Vagina (tissue), 2 donors: ENCODE results near the gene ENTPD1. TPM values are rescaled to one million over a fixed set of nuclear protein-coding genes. Genes with fewer than 3 reads are reported as not detected.

ENCODE experiments used
- DNase-seq, 2 donors: peaks; one replicate each; pipeline ENCODE4 v3.0.0-alpha.2; 2017; ENCODE audit errors: extremely low spot score in 2 of 2
- H3K27ac ChIP-seq: fragments of 200-600 bp; sonication (generic); one replicate; pipeline ENCODE4 v1.5.1; 2019
- H3K27me3 ChIP-seq: fragments of 200-600 bp; sonication (generic); one replicate; pipeline ENCODE4 v1.5.1; 2019
- H3K36me3 ChIP-seq, 2 donors: fragments of 200-600 bp; sonication (generic); one replicate each; pipeline ENCODE4 v1.5.1; 2017 to 2019
- H3K4me1 ChIP-seq: fragments of 200-600 bp; sonication (generic); one replicate; pipeline ENCODE4 v1.5.1; 2019
- H3K4me3 ChIP-seq, 2 donors: fragments of 200-600 bp; sonication (generic); 1 replicate in 1 of 2; 2 replicates in 1 of 2; pipeline ENCODE4 v1.5.1; 2016 to 2019
- H3K9me3 ChIP-seq: fragments of 200-600 bp; sonication (generic); one replicate; pipeline ENCODE4 v1.5.1; 2019
- POLR2A ChIP-seq, 2 donors: fragments of 450-650 bp; IDR thresholded peaks; one replicate each; pipeline ENCODE4 v1.6.1; 2017; ENCODE audit warnings: antibody characterized with exemption in 2 of 2, mild to moderate bottlenecking in 2 of 2, moderate library complexity in 2 of 2
- POLR2AphosphoS5 ChIP-seq, 2 donors: sonication (generic); formaldehyde crosslinking; IDR thresholded peaks; one replicate each; pipeline ENCODE4 v1.9.0; 2017; ENCODE audit warnings: antibody characterized with exemption in 2 of 2, mild to moderate bottlenecking in 2 of 2, low read depth in 1 of 2; ENCODE audit not compliant: insufficient read depth in 1 of 2
- intact Hi-C: fragments of 100-400 bp; cut with DNase I; formaldehyde crosslinking; loops from one replicate; pipeline ENCODE4 v1.15.1; 2023
- total RNA-seq: library from RNA; depleted of rRNA; stranded (reverse); fragments of >200 nt; gene quantifications from one replicate; pipeline ENCODE4 v1.2.3, GENCODE V29; 2016
- TF ChIP-seq, protein P1 (sequence below), 3 experiments: fragments of 450-650 bp in 2 of 3; fragments of 200-600 bp in 1 of 3; sonication (generic) in 1 of 3; IDR thresholded peaks; one replicate each; pipeline ENCODE4 v1.5.1; 2017 to 2019; ENCODE audit warnings: antibody characterized with exemption in 3 of 3, mild to moderate bottlenecking in 2 of 3, moderate library complexity in 2 of 3

The ENTPD1 gene
- total RNA-seq, 1 donor from 2014 or later: 17.7 TPM

GRCh38 chr10:95834406-95834805 lies 78.4 kb downstream of the ENTPD1 start:
- no peak for DNase-seq
- Histone ChIP-seq H3K4me1 (peaks cover 29% of the 10 kb centered on the region), H3K27ac (peak overlapping the region; percentile 72), H3K9me3 (no peaks in the 10 kb centered on the region), H3K4me3 (no peak overlapping the region), H3K27me3 (no peaks in the 10 kb centered on the region), H3K36me3 (no peaks in the 10 kb centered on the region)
- intact Hi-C loops: no loop called here
- TF ChIP-seq, protein P1, sequence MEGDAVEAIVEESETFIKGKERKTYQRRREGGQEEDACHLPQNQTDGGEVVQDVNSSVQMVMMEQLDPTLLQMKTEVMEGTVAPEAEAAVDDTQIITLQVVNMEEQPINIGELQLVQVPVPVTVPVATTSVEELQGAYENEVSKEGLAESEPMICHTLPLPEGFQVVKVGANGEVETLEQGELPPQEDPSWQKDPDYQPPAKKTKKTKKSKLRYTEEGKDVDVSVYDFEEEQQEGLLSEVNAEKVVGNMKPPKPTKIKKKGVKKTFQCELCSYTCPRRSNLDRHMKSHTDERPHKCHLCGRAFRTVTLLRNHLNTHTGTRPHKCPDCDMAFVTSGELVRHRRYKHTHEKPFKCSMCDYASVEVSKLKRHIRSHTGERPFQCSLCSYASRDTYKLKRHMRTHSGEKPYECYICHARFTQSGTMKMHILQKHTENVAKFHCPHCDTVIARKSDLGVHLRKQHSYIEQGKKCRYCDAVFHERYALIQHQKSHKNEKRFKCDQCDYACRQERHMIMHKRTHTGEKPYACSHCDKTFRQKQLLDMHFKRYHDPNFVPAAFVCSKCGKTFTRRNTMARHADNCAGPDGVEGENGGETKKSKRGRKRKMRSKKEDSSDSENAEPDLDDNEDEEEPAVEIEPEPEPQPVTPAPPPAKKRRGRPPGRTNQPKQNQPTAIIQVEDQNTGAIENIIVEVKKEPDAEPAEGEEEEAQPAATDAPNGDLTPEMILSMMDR (IDR thresholded peaks at IDR 0.05): no peak
- TF ChIP-seq POLR2A (IDR thresholded peaks at IDR 0.05) (no peak), POLR2AphosphoS5 (IDR thresholded peaks at IDR 0.05; ENCODE audit: insufficient read depth in 1 of 2, low read depth in 1 of 2) (no peak)

DNA sequence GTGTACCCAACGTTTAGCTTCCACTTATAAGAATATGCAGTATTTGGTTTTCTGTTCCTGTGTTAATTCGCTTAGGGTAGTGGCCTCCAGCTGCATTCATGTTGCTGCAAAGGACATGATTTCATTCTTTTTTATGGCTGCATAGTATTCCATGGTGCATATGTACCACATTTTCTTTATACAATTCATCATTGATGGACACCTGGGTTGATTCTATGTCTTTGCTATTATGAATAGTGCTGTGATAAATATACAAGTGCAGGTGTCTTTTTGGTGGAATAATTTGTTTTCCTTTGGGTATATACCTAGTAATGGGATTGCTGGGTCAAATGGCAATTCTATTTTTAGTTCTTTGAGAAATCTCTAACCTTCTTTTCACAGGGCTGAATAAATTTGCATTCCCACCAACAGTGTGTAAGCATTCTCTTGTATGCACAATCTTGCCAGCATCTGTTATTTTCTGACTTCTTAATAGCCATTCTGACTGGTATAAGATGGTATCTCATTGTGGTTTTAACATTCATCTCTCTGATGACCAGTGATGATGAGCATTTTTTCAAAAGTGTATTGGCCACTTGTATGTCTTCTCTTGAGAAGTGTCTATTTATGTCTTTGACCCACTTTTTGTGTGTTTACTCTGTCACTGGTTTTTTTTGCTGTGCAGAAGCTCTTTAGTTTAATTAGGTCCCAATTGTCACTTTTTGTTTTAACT lies 79.3 kb downstream of the ENTPD1 start:
- H3K27me3 ChIP-seq: no peaks in the 10 kb centered on the region
- peak overlapping the region; percentile 72 for H3K27ac ChIP-seq
- H3K36me3 ChIP-seq: no peaks in the 10 kb centered on the region
- peaks cover 38% of the 10 kb centered on the region for H3K4me1 ChIP-seq
- no peak for TF ChIP-seq POLR2A (IDR thresholded peaks at IDR 0.05)
- TF ChIP-seq, protein P1 (IDR thresholded peaks at IDR 0.05): no peak
- TF ChIP-seq POLR2AphosphoS5 (IDR thresholded peaks at IDR 0.05; ENCODE audit: insufficient read depth in 1 of 2, low read depth in 1 of 2): no peak
- H3K9me3 ChIP-seq: no peaks in the 10 kb centered on the region
- H3K4me3 ChIP-seq: no peak overlapping the region
- DNase-seq: no peak
- intact Hi-C loops: no loop called here

GRCh38 chr10:95835911-95836310 lies 79.9 kb downstream of the ENTPD1 start:
- intact Hi-C loops: no loop called here
- Histone ChIP-seq H3K9me3 (no peaks in the 10 kb centered on the region), H3K36me3 (no peaks in the 10 kb centered on the region), H3K4me3 (no peak overlapping the region), H3K27ac (no peak overlapping the region), H3K27me3 (no peaks in the 10 kb centered on the region), H3K4me1 (peaks cover 44% of the 10 kb centered on the region)
- no peak for DNase-seq
- no peak for TF ChIP-seq POLR2AphosphoS5 (IDR thresholded peaks at IDR 0.05; ENCODE audit: insufficient read depth in 1 of 2, low read depth in 1 of 2)
- no peak for TF ChIP-seq POLR2A (IDR thresholded peaks at IDR 0.05)
- TF ChIP-seq, protein P1 (IDR thresholded peaks at IDR 0.05): no peak

- peaks cover 47% of the 10 kb centered on the region for H3K4me1 ChIP-seq
- no peaks in the 10 kb centered on the region for H3K36me3 ChIP-seq
- H3K27ac ChIP-seq: peak overlapping the region; percentile 70
- TF ChIP-seq, protein P1 (IDR thresholded peaks at IDR 0.05): no peak
- TF ChIP-seq POLR2AphosphoS5 (IDR thresholded peaks at IDR 0.05; ENCODE audit: insufficient read depth in 1 of 2, low read depth in 1 of 2) (no peak), POLR2A (IDR thresholded peaks at IDR 0.05) (no peak)
- no peak for DNase-seq
- intact Hi-C loops: no loop called here
- no peaks in the 10 kb centered on the region for H3K27me3 ChIP-seq
- H3K4me3 ChIP-seq: no peak overlapping the region
- H3K9me3 ChIP-seq: no peaks in the 10 kb centered on the region
Observed at GRCh38 chr10:95836610-95837355, 80.8 kb downstream of the ENTPD1 start.

DNA sequence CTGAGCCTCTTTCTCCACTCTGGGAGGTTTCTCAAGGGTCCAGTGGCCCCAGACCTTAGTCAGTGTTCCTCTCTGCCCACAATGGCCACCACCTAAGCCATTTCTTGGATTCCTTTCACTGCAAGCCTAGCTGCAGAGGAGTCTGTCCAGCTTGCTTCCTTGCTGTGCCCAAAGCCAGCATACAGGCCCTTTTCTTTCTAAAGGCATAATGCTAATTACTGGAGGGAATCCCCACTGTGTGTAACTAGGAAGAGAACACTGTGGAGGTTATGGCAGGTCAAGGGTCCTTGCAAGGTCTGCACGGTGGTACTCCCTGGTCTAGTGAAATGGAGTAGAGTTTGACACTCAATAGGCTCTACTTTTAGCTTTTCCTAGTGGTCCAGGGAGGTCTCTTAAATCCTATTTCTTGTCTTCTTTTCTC lies 81.4 kb downstream of the ENTPD1 start:
- TF ChIP-seq POLR2AphosphoS5 (IDR thresholded peaks at IDR 0.05; ENCODE audit: insufficient read depth in 1 of 2, low read depth in 1 of 2) (no peak), POLR2A (IDR thresholded peaks at IDR 0.05) (no peak)
- TF ChIP-seq, protein P1 (IDR thresholded peaks at IDR 0.05): no peak
- intact Hi-C loops: no loop called here
- H3K4me3 ChIP-seq: no peak overlapping the region
- H3K9me3 ChIP-seq: no peaks in the 10 kb centered on the region
- peak overlapping the region; percentile 70 for H3K27ac ChIP-seq
- no peak for DNase-seq
- peaks cover 47% of the 10 kb centered on the region for H3K4me1 ChIP-seq
- no peaks in the 10 kb centered on the region for H3K36me3 ChIP-seq
- no peaks in the 10 kb centered on the region for H3K27me3 ChIP-seq
